ENCODE results near the gene CGNL1. TPM values are rescaled to one million over a fixed set of nuclear protein-coding genes. Genes with fewer than 3 reads are reported as not detected.

CGNL1 gene
- polyA plus RNA-seq, 1 of the 3 experiments (the other 2 are of a cell fraction): 0.23 TPM

GRCh38 chr15:57389991-57390390 is 13.7 kb downstream of the CGNL1 start:
- Histone ChIP-seq H3F3A (replicated peaks; ENCODE audit: insufficient read depth) (peaks cover 2% of the 10 kb centered on the region), H3K9ac (no peak overlapping the region), H3K9me2 (no peaks in the 10 kb centered on the region), H3K27me3 (ENCODE audit: insufficient read depth) (no peaks in the 10 kb centered on the region), H4K20me1 (ENCODE audit: insufficient read depth) (no peaks in the 10 kb centered on the region), H3K4me3 (ENCODE audit: low read depth in 2 of 2, low read length in 1 of 2) (no peak overlapping the region), H3K36me3 (replicated peaks in 1 of 2; ENCODE audit: control insufficient read depth in 1 of 2, insufficient read depth in 2 of 2, low read length in 1 of 2) (no peaks in the 10 kb centered on the region), H3K27ac (ENCODE audit: low read depth in 2 of 2, low read length in 1 of 2) (no peak overlapping the region), H3K79me2 (ENCODE audit: insufficient read depth) (no peaks in the 10 kb centered on the region), H3K9me3 (no peaks in the 10 kb centered on the region), H2AFZ (ENCODE audit: low read depth) (no peak overlapping the region), H3K4me2 (no peak overlapping the region), H3K4me1 (ENCODE audit: control insufficient read depth in 1 of 2, insufficient read depth in 2 of 2, low read depth in 1 of 2, low read length in 1 of 2) (peaks cover 0 to 21% of the 10 kb centered on the region in 2 experiments; a peak in 1 of 4 replicates)
- DNase-seq: no peak
- CTCF ChIA-PET: interaction anchor here (0.6 to 1.2 kb wide), 3 partner anchors 13 to 254 kb away, joined by 3 read pairs; partner anchors contain the start of gene CGNL1
- WGBS (ENCODE audit: low lambda C conversion rate): 100% methylated on average over 1 of the region's 4 CpGs
- TF ChIP-seq EP300 (IDR thresholded peaks at IDR 0.05; ENCODE audit: borderline replicate concordance in 1 of 2, low read depth in 1 of 2, low read length in 1 of 2) (no peak), MAX (IDR thresholded peaks at IDR 0.05; ENCODE audit: low read depth) (no peak), GABPA (IDR thresholded peaks at IDR 0.05; ENCODE audit: low read depth) (no peak), TCF12 (IDR thresholded peaks at IDR 0.05) (no peak), RCOR1 (IDR thresholded peaks at IDR 0.05; ENCODE audit: low read length) (no peak), RXRA (IDR thresholded peaks at IDR 0.05; ENCODE audit: borderline replicate concordance, low read depth) (no peak), YY1 (IDR thresholded peaks at IDR 0.05; ENCODE audit: low read depth) (no peak), RAD21 (IDR thresholded peaks at IDR 0.05; ENCODE audit: low read length) (no peak), CHD2 (IDR thresholded peaks at IDR 0.05; ENCODE audit: low read length, partially characterized antibody) (no peak)
- POLR2A ChIA-PET: no interaction called here

- 83% methylated on average over 5 of the region's 8 CpGs for WGBS (ENCODE audit: low lambda C conversion rate)
- H3K36me3 ChIP-seq (replicated peaks in 1 of 2; ENCODE audit: control insufficient read depth in 1 of 2, insufficient read depth in 2 of 2, low read length in 1 of 2): no peaks in the 10 kb centered on the region
- ChIA-PET CTCF (interaction anchor here (0.6 to 1.4 kb wide), 5 partner anchors 14 to 255 kb away, joined by 3 to 4 read pairs (median 3); partner anchors contain the start of gene CGNL1), POLR2A (no interaction called here)
- H3K79me2 ChIP-seq (ENCODE audit: insufficient read depth): no peaks in the 10 kb centered on the region
- no peaks in the 10 kb centered on the region for H3K9me2 ChIP-seq
- H3K9ac ChIP-seq: no peak overlapping the region
- no peak overlapping the region for H3K4me3 ChIP-seq (ENCODE audit: low read depth in 2 of 2, low read length in 1 of 2)
- H3K27ac ChIP-seq (ENCODE audit: low read depth in 2 of 2, low read length in 1 of 2): no peak overlapping the region
- H4K20me1 ChIP-seq (ENCODE audit: insufficient read depth): no peaks in the 10 kb centered on the region
- H3K27me3 ChIP-seq (ENCODE audit: insufficient read depth): no peaks in the 10 kb centered on the region
- H3K9me3 ChIP-seq: no peaks in the 10 kb centered on the region
- H3K4me2 ChIP-seq: no peak overlapping the region
- peaks cover 0 to 23% of the 10 kb centered on the region in 2 experiments; a peak in 1 of 4 replicates for H3K4me1 ChIP-seq (ENCODE audit: control insufficient read depth in 1 of 2, insufficient read depth in 2 of 2, low read depth in 1 of 2, low read length in 1 of 2)
- no peak overlapping the region for H2AFZ ChIP-seq (ENCODE audit: low read depth)
- H3F3A ChIP-seq (replicated peaks; ENCODE audit: insufficient read depth): peaks cover 8% of the 10 kb centered on the region
- no peak for DNase-seq
- TF ChIP-seq CTCF (IDR thresholded peaks at IDR 0.05): no peak
- no peak for TF ChIP-seq EZH2phosphoT487 (IDR thresholded peaks at IDR 0.05; ENCODE audit: borderline replicate concordance, low read depth)
- no peak for TF ChIP-seq ELF1 (IDR thresholded peaks at IDR 0.05)
- no peak for TF ChIP-seq REST (IDR thresholded peaks at IDR 0.05; ENCODE audit: low read depth, low read length)
- TF ChIP-seq USF1 (IDR thresholded peaks at IDR 0.05; ENCODE audit: borderline replicate concordance, low read depth): no peak
- no peak for TF ChIP-seq EP300 (IDR thresholded peaks at IDR 0.05; ENCODE audit: borderline replicate concordance in 1 of 2, low read depth in 1 of 2, low read length in 1 of 2)
- TF ChIP-seq GATA2 (CRISPR knock-in tag; IDR thresholded peaks at IDR 0.05): no peak
- no peak for TF ChIP-seq ZBTB33 (IDR thresholded peaks at IDR 0.05; ENCODE audit: borderline replicate concordance, low read depth)
- TF ChIP-seq TAF1 (IDR thresholded peaks at IDR 0.05; ENCODE audit: borderline replicate concordance, low read depth, low read length): no peak
- TF ChIP-seq GABPA (IDR thresholded peaks at IDR 0.05; ENCODE audit: low read depth): no peak
- no peak for TF ChIP-seq TCF12 (IDR thresholded peaks at IDR 0.05)
- no peak for TF ChIP-seq RXRA (IDR thresholded peaks at IDR 0.05; ENCODE audit: borderline replicate concordance, low read depth)
- TF ChIP-seq RFX5 (IDR thresholded peaks at IDR 0.05; ENCODE audit: low read length): no peak
Measured at GRCh38 chr15:57390583-57390982, 14.3 kb downstream of the CGNL1 start.
